Peyer's patch (tissue), 4 donors: Measurements from ENCODE around the gene GYS1.

Experiments
- POLR2A ChIP-seq, 2 donors: fragments of 450-650 bp; IDR thresholded peaks; one replicate each; pipeline ENCODE4 v1.5.1; 2017; ENCODE audit warnings: antibody characterized with exemption in 2 of 2, mild to moderate bottlenecking in 2 of 2, moderate library complexity in 2 of 2
- TF ChIP-seq, protein P1 (sequence below), 6 experiments: fragments of 450-650 bp in 4 of 6; fragments of 200-600 bp in 2 of 6; sonication (generic) in 1 of 6; IDR thresholded peaks; one replicate each; pipeline ENCODE4 v1.5.1; 2017 to 2019; ENCODE audit warnings: antibody characterized with exemption in 6 of 6, mild to moderate bottlenecking in 3 of 6, moderate library complexity in 1 of 6

DNA sequence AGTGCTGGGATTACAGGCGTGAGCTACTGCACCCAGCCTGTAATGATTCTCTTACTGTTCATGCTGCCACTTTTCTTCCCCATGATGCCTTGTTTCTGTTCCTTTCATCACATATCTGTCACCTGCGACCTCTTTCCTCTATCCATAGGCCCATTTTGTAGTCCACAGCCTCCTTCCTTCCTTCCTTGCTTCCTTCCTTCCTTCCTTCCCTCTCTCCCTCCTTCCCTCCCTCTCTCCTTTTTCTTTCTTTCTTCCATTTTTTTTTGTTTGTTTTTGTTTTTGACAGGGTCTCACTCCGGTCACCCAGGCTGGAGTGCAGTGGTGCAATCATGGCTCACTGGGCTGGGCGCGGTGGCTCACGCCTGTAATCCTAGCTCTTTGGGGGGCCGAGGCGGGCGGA, 4.2 kb downstream of the GYS1 start:
- TF ChIP-seq POLR2A (IDR thresholded peaks at IDR 0.05), result no peak
- TF ChIP-seq, protein P1, sequence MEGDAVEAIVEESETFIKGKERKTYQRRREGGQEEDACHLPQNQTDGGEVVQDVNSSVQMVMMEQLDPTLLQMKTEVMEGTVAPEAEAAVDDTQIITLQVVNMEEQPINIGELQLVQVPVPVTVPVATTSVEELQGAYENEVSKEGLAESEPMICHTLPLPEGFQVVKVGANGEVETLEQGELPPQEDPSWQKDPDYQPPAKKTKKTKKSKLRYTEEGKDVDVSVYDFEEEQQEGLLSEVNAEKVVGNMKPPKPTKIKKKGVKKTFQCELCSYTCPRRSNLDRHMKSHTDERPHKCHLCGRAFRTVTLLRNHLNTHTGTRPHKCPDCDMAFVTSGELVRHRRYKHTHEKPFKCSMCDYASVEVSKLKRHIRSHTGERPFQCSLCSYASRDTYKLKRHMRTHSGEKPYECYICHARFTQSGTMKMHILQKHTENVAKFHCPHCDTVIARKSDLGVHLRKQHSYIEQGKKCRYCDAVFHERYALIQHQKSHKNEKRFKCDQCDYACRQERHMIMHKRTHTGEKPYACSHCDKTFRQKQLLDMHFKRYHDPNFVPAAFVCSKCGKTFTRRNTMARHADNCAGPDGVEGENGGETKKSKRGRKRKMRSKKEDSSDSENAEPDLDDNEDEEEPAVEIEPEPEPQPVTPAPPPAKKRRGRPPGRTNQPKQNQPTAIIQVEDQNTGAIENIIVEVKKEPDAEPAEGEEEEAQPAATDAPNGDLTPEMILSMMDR (IDR thresholded peaks at IDR 0.05), result no peak
